CD4-positive, alpha-beta T cell treated with Interleukin-4 for 4 hours (primary cell): ENCODE measurements around the gene CRISPLD2.

ENCODE experiments used
- DNase-seq: peaks from one replicate; pipeline ENCODE4 v3.0.0-alpha.2; 2020

Gene CRISPLD2, protein sequence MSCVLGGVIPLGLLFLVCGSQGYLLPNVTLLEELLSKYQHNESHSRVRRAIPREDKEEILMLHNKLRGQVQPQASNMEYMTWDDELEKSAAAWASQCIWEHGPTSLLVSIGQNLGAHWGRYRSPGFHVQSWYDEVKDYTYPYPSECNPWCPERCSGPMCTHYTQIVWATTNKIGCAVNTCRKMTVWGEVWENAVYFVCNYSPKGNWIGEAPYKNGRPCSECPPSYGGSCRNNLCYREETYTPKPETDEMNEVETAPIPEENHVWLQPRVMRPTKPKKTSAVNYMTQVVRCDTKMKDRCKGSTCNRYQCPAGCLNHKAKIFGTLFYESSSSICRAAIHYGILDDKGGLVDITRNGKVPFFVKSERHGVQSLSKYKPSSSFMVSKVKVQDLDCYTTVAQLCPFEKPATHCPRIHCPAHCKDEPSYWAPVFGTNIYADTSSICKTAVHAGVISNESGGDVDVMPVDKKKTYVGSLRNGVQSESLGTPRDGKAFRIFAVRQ

DNA sequence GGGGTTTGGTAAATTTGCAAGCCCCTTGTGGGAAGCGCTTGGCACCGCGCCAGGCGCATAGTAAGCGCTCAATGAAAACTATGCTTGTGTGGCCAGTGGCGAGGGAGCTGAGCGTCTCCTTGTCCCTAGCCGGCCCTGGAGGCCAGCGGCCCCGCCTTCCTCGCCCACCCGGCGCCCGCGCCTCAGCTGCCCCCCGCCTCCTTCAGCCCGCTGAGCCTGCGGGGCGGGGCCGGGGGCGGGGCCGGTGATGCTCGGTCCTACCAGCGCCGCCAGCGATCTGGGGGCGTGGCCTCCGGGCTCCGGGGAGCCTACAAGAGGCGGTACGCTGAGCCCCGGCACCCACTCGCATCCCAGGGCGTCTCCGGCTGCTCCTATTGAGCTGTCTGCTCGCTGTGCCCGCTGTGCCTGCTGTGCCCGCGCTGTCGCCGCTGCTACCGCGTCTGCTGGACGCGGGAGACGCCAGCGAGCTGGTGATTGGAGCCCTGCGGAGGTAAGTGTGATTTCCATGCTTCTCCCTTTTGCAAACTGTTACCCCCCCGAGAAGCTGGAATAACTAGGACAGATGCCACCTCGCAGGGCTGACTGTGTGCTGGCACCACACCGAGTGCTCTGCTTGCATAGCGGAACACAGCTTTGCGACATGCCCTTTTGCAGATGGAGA lies at the start of gene CRISPLD2:
Gene CRISPLD2, plus strand, starts transcription at position 342 of the 661 bp plus-strand sequence. CDS start 18,511 bp downstream, outside the sequence.
- peak; percentile 80 for DNase-seq

DNA sequence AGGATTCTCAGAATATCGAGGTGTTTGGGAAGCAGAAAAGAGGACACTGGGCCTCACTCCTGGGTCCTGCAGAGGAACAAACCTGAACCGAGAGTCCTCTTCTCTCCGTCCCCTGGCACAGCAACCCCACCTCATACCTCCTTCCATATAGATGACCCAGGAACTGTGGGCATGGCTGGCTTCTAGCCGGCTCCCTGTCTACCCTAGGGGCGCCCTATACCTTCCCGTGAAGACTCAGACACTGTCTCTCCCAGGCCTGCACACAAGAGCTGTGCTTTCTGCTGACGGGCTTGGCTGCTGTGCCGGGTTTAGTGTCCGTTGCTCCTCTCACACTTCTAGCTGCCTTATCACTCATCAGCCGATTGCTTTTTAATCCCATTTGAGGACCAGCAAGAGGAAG lies 46.5 kb upstream of the CRISPLD2 start:
- DNase-seq, result no peak

DNA sequence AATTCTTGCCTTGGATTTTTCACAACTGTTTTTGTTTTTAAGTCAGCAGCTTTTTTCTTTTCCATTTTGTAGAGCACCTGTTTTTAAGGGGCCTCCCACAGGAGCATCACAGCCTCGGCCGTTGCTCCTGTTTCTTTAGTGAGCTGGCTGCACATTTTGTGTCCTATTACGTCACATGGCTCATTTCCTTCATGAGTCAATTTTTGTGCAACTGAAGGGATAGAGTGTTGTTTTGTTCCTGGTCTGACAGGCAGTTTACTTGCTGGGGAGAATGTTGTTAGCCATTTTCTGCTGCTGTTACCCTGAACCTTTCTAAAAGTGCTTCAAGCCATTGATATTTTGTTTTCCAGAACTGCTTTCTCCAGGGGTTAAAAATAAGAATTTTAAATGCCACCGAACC lies 45.0 kb upstream of the CRISPLD2 start:
- no peak for DNase-seq

DNA sequence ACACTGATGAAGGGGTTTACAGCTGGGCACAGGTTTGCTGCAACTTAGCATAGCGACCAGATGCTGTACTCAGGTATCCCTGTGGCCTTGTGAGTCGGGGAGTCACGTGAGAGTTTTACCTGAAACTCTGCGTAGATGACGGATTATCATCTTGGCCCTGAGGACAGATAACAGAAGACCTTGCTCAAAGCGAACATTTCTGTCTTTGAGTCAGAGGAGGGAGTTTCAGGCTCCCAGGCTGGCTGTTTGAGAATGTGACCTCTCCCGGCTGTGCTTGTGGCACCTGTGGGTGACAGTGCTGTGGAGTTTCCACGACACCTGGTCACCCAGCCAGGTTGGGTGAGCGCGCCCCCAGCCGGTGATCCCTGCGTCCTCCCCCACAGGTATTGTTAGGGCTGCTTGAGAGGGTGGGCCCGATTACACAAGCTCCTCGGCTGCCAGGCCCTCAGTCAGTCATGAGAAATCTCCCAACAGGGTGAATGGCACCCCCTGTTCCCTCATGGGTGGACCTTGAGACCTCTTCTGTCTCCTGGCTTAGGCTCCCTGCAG lies 44.4 kb upstream of the CRISPLD2 start:
- no peak for DNase-seq

DNA sequence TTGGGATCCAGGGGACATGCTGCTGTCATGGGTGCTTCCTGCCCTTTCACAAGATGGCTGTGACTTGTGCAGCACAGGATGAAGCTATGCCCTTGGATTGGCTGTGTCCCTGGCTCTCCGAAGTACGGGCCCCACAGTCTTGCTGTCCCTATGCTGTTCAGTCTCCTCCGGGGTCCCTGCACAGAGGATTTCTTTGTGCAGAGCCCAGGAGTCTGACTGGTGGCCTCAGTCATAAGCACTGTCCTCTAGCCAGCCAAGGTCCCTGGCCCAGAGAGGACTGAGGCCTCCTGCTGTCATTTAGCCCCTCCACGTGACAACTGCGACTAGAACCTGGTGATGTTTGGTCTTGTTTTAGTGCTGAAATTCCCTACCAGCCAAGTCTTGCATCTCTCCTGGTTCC lies 42.4 kb upstream of the CRISPLD2 start:
- no peak for DNase-seq

DNA sequence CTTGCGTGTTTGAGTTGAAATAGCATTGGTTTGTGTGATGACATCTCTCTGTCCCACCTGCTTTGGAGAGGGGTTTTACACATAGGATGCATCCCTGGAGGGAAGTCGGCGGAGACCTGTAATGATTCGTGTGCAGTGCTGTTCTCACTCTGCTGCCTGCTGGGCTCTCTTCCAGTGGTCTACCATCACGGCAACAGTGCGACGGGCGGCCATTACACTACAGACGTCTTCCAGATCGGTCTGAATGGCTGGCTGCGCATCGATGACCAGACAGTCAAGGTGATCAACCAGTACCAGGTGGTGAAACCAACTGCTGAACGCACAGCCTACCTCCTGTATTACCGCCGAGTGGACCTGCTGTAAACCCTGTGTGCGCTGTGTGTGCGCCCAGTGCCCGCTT lies 41.1 kb upstream of the CRISPLD2 start:
- DNase-seq, result no peak

DNA sequence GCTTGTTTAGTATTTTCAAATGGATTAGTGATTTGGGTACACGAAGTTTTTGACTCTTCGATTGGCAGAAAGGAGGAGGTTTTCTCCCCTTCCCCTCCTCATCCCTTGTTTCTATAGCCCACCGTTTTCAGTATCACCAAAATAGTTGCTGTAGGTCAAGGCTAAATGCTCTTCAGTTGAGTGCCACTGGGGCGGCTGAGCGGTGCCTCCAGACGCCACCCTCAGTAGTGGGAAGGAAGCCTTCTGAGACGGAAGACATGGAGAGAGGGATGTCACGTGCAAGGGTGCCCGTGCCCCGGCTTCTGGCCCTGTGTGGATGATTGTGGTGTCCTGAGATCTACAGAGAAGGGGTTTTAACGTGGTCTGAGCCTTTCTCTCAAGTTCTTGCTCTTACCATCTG lies 39.7 kb upstream of the CRISPLD2 start:
- no peak for DNase-seq

DNA sequence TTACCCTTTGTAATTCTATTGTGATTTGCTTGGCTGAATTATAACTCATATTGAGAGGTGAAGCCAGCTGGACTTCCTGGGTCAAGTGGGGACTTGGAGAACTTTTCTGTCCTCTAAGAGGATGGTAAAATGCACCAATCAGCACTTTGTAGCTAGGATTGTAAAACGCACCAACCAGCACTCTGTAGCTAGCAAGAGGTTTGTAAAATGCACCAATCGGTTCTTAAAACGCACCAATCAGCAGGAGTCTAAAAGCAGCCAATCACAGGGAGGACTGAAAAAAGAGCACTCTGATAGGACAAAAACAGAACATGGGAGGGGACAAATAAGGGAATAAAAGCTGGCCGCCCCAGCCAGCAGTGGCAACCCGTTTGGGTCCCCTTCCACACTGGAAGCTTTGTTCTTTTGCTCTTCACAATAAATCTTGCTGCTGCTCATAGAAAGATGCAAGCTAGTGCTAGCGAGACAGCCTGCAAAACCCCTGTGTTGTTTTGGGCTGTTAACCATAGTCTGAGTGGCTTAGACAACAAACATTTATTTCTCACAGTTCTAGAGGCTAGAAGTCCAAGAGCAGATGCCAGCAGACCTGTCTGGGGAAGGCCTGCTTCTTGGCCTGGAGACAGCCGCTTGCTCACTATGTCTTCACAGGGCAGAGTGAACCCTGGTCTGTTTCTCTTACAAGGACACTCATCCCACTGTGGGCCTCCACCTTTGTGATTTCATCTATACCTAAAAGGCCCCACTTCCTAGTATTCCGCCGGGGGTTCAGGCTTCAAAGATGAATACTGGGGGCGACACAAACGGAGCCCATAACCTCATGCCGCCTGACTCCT lies 39.0 kb upstream of the CRISPLD2 start:
- no peak for DNase-seq

DNA sequence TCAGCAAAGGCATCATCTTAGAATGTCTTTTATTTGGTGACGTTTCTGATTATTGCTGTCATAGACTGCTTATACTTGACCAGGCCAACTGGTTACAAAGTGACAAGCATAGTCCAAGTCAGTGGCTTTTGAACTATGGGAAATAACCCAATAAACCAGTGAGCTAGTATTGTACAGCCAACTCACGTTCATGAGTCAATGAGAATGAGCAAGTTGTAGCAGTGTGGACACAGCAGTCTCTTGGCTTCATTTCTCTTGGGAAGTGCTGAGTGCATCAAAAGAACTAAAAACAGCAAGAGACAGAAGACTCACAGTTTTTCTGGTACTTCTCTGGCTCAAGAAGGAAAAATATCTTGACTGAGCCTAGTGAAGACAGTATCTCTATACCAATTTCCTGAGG lies 36.9 kb upstream of the CRISPLD2 start:
- DNase-seq, result no peak

DNA sequence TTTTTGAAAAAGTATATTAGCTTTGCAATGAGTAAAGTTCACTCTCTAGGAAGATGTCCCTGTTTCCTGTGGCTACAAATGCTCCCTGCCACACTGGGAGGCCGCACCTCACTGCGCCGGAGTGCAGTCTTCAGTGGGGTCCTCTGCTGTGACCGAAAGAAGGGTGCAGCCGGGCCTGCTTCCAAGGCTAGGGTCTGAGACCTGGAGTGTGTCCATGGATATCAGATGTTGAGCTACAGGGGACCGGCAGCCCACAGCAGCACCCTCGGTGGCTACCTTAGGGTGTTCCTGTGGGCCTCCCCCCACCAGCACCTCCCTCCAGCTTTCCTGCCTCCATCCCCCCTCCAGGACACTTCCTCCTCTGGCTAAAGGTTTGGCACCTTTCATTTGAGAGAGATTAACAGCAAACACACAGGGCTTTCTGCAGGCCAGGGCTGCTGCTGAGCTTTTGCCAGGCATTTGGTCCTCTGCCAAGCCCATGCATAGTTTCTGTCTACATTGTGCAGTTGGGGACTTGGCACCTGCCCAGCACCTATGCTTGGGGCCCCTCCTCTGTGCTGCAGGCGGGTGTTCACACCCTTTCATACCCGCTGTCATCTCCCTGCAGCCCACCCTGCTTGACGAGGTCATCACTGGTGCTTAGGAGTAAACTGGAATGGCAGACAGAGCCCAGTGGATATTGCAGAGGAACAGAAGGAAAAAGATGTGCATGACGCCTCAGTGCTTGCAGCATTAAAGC lies 33.8 kb upstream of the CRISPLD2 start:
- DNase-seq, result no peak

DNA sequence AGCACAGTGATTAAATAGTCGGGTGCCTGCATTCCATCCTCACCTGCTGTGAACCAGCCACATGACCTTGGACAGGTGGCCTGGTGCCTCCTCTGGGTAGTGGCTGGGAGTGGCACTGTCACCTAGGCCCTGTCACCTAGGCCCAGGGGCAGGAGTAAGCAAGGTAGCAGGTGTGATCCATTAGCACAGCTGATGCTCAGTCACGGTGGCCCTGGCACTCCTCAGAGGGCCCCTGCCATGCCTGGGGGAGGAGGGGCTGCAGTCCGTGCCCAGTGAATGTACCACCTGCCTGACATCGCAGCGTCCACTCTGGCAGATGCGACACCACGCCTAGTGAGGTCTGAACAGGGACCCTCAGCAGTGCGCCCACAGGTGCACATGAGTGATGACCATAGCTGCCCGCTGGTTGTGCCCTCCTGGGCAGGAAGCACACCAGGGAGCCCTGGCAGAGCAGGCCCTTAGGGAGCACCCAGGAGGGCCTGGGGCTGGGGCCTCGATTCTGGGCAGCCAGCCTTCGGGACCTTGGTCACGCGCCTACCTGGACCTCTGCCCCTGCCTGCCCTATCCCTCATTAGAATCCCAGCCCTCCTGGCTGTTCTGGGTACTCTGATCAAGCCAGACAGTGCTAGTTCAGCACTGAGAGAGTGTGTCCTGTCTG lies 33.1 kb upstream of the CRISPLD2 start:
- no peak for DNase-seq

DNA sequence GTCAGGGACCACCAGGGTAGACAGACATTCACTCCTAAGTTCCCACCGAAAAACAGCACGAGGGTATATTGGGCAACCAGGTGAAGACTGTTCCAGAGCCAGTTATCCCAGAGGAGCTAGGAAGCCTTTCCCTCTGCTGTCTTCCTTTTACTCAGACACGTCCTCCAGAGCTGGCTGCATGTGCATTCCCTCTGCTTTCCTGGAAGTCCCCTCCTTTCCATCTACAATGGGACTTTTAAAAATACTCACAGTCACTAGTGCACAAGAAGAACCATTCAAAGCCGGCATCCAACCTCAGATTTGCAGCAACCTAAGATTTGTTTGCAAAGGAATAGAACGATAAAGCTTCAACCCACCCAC lies 32.5 kb upstream of the CRISPLD2 start:
- no peak for DNase-seq

DNA sequence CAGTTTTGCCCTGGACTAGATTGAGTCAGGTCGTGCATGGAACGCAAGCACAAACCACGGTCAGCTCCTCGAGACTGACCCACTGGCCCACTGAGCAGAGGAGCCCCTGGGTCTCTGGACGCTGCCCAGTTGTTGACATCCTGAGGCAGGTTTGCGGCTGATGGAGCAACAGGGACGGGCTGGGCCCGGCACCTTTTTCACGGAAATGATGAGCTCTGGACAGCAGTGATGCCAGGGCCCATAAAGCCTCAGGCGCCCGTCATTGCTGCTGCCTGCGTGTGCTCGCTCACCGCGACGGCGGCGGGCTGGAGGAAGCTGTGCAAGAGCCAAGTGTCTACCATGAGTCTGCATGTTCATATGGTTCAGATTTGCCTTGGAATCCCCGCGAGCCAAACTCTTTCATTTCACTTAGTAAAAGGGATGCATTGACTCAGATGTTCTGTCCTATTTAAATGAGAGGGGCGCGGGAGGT lies 30.8 kb upstream of the CRISPLD2 start:
- no peak for DNase-seq

DNA sequence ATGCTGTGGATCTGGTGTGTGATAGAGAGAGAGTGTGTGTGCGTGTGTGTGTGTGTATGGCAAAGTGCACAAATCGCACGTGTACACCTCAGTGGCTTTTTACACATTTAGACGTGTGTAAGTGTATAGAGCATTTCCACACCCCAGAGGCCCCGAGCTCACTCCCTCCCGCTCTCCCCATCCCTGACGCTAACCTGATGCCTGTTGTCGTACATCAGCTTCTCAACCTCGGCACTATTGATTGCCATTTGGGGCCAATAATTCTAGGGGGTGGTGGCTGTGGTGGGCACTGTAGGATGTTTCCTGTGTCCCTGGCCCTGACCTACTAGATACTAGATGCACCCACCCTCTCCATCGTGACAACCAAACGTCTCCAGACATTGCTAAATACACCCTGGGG lies 30.4 kb upstream of the CRISPLD2 start:
- DNase-seq, result no peak

DNA sequence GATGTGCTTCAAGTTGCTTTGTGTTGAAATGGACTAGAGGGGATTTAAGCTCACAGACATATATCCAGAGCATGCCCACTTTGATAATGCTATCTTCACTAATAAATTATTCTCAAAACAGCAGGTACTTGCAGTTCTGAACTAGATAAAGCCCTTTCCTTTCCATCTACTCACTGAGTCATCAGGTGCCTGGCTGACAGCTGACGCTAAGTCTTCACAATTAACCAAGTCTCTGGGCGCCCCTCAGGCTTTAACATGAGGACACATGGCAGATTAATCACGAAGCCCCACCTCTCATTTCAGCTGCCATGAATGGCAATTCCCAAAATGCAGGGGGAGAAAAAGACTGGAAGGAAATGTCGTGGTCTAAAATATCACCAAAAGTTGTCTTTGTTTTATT lies 29.5 kb upstream of the CRISPLD2 start:
- no peak for DNase-seq

DNA sequence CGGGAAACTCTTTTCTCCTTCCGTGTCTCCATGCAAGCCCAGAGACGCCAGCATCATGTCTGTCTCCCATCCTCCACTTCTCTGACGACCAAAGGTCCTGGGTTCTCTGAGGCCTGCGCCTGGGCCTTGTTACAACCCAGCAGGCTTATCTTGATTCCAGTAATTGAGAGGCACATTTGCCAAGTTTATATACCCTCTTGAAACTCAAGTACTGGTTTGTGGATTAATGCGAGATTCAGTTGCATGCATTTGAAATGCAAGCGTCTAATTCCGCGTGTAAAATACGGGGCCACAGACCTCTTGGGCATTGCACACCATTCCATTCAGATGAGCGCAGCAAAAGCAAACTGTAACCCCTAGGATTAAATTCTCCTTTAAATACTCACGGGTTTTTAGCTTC lies 28.7 kb upstream of the CRISPLD2 start:
- no peak for DNase-seq

DNA sequence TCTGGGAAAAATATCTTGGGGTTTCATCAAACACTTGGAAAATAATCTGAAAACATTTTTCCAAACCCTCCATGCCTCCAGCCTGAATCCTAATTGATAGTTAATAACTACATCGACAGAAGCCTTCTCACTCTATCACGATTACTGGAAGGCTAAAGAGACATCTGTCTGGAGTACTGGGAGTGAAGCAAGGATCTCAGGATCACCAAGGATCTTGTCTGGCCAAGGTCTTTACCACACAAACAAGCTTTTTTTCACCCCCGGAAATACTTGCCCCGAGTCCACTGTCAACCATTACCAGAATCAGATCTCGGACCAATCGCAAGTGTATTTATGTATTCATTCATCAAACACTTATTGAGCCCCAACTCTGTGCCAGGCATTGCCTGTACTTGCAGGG lies 28.3 kb upstream of the CRISPLD2 start:
- no peak for DNase-seq

DNA sequence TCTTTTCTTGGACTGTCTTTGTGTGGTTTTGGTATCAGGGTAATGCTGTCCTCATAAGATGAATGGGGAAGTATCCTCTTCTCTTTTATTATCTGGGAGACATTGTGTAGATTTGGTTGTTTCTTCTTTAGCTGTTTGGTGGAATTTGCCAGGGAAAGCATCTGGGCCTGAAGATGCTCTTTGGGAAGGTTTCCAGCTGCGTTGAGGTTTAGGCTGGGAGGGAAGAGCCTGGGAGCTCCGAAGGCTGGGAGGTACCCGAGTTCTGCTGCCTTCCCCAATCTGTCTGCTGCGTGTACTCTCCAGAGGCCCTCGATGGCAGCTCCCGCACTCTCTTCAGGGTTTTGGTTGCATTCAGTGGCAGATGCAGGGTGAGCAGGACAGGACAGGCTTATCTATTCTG lies 25.6 kb upstream of the CRISPLD2 start:
- DNase-seq, result no peak

DNA sequence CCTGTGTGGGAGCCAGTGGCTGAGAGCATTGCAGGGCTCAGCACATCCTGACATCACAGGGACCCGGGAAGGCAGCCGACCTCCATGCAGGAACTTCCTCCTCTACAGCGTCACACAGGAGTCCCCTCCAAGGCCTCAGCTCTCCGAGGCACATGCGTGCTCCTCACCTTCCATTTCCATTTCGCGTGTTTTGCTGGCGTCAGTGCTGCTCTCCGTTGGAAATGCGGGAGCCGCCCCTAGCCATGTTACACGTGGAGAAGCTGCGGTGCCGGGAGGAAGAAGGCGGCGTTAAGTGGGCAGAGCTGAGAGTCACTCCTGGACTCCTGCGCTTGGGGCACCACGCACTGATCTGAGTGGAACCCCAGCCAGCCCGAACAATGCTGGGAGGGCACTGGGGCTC lies 25.2 kb upstream of the CRISPLD2 start:
- no peak for DNase-seq

DNA sequence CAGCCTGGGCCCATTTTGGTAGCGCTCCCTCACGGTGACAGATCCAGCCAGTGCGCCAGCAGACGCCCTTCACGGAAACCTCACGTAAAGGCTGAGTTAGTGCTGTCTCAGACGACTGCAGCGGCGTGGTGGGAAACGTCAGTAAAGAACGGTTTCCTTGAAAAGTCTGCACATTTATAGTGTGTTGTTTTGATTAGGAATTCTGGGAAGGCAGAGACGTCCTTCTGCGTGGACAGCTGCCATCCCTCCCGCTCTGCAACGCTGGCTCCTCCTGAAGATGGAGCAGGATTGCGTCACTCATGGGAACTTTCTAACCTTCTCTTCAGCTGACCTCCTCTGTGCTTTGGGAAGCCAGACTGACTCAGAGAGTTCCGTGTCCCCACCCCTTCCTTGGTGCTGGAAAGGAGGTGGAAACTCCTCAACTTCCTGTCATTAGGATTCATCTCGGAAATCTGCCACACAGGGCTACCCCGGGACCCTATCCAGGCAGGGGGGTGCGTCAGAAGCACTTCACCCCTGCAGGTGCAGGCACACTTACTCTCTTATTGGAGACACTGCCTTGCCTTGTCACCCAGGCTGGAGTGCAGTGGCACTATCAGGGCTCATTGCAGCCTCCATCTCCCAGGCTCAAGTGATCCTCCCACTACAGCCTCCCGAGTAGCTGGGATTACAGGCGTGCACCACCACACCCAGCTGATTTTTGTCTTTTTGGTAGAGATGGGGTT lies 24.3 kb upstream of the CRISPLD2 start:
- no peak for DNase-seq
